Measurements from ENCODE around the gene RSBN1.
"Not testable (repeated sequence)": the region's sequence is repeated elsewhere in the genome, so short reads cannot be mapped to it uniquely, and the experiment has no call there.

The RSBN1 gene

GRCh38 chr1:113811888-113812660, at the start of gene RSBN1:
Gene RSBN1, minus strand, starts transcription at chr1:113812476. Its CDS starts 64 bp downstream, at chr1:113812412.
- DNase-seq (ENCODE audit: low spot score): peak; percentile 99

GRCh38 chr1:113861641-113862040, 49.4 kb upstream of the RSBN1 start:
- no peak for DNase-seq (ENCODE audit: low spot score)

GRCh38 chr1:113860891-113861290, 48.6 kb upstream of the RSBN1 start:
- no peak for DNase-seq (ENCODE audit: low spot score)

GRCh38 chr1:113859478-113860175, 47.4 kb upstream of the RSBN1 start:
- peak; percentile 88 for DNase-seq (ENCODE audit: low spot score)

DNA sequence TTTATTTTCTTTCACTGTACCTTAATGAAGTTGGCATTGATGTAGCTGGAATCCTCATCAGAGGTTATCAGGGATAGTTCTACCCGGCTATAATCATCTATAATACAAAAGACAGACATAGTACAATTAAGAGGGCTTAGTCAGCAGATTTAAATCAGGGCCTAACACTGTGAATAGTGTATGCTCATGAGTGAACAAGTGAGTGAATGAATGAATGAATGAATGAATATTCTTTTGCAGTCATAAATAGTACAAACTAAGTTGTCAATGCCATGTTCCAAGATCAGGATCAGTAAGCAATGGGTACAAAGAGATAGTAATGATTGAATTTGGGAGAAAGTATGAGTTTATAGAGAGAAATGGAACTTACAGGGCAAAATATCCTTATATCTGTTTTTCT, 46.7 kb upstream of the RSBN1 start:
- DNase-seq (ENCODE audit: low spot score): no peak

DNA sequence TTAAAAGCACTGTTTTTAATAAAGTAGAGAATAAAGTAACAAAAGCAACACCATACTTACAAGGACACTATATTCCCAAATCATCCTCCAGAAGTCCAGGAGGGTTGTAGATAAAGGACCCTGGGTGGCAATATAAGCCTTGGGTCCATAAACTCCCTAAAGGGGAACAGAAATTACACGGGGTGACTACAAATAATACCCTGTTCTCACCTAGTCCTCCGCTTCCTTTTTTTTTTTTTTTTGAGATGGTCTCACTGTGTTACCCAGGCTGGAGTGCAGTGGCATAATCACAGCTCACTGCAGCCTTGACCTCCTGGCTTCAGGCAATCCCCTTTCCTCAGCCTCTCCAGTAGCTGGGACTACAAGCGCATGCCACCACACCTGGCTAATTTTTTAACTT, 46.1 kb upstream of the RSBN1 start:
- peak; percentile 44 for DNase-seq (ENCODE audit: low spot score)

GRCh38 chr1:113857776-113858175, 45.5 kb upstream of the RSBN1 start:
- DNase-seq (ENCODE audit: low spot score): no peak

DNA sequence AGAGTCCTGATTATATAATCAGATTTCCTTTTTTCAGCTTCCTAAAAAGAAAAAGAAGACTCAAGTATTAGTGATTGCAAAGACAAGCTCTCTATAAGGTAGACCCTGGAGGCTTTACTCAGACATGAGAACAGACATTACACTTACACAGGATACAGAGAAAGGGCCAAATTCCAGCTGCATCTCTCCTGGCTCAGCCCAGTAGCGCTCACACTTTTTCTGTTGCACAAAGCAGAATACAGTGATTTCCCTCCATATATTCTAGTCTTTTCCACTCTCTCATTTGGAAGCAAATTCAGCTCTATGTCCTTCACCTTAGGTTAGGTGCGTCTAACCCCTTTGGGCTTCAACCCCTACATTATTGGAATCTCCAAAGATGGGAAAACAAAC, 44.1 kb upstream of the RSBN1 start:
- DNase-seq (ENCODE audit: low spot score): no peak

- DNase-seq (ENCODE audit: low spot score): no peak
Measured at GRCh38 chr1:113855630-113856400, 43.5 kb upstream of the RSBN1 start.

- DNase-seq (ENCODE audit: low spot score): no peak
Measured at GRCh38 chr1:113854234-113854633, 42.0 kb upstream of the RSBN1 start.

- DNase-seq (ENCODE audit: low spot score): not testable (repeated sequence)
Measured at GRCh38 chr1:113852694-113853093, 40.4 kb upstream of the RSBN1 start.

DNA sequence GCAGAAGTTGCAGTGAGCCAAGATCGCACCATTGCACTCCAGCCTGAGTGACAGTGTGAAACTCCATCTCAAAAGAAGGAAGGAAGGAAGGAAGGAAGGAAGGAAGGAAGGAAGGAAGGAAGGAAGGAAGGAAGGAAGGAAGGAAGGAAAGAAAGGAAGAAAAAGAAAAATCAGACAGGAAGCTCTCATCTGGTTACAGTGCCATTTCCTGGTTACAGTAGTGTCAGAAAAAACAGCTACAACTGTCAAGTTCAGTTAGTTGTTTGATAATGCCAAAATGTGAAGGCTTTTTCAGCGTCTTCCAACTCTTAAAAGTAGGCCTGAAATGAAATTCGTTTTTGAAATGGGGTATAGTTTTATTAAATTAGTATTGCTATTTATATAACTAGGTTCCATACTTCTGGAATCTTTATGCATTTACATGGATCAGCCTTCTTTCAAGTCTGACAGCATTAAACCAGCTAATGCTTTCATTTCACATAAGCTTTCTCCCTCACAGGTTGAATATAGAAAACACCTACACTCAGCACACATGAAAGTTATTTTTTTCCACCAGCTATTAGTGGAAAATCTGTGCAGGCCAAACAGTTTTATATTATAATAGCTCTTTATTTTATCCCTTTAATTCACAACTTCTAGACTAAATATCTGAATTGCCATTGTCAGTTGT, 38.0 kb upstream of the RSBN1 start:
- DNase-seq (ENCODE audit: low spot score): no peak

- no peak for DNase-seq (ENCODE audit: low spot score)
Measured at GRCh38 chr1:113849072-113849471, 36.8 kb upstream of the RSBN1 start.

- DNase-seq (ENCODE audit: low spot score): no peak
Measured at GRCh38 chr1:113846391-113847035, 34.2 kb upstream of the RSBN1 start.

DNA sequence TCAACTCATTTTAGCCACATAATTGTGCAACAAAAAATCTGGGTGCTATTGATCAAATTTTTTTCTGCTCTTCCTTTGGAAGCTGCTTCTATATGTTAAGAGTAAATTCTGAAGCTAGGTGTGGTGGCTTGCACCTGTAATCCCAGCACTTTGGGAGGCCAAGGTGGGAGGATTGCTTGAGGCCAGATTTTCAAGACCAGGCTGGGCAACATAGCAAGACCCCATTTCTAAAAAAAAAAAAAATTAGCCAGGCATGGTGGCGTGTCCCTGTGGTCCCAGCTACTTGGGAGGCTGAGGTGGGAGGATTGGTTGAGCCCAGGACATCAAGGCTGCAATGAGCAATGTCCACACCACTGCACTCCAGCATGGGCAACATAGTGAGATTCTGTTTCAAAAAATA, 24.3 kb upstream of the RSBN1 start:
- no peak for DNase-seq (ENCODE audit: low spot score)

GRCh38 chr1:113835686-113836290, 23.5 kb upstream of the RSBN1 start:
- peak; percentile 79 for DNase-seq (ENCODE audit: low spot score)

DNA sequence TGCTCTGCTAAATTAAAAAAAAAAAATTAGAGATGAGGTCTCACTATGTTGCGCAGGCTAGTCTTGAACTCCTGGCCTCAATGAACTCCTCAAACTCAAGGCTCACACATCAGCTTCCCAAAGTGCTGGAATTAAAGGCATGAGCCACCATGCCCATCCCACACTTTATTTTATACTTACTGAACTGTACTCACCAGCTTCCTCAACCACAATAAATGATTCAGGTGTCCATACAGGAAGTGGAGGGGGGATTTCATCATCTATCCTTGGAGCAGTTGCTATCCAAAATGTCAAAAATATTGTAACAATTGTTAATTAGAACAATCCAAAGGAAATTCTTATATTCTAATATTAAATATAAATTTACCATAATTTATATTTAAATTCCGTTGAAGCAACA, 22.4 kb upstream of the RSBN1 start:
- DNase-seq (ENCODE audit: low spot score): no peak

DNA sequence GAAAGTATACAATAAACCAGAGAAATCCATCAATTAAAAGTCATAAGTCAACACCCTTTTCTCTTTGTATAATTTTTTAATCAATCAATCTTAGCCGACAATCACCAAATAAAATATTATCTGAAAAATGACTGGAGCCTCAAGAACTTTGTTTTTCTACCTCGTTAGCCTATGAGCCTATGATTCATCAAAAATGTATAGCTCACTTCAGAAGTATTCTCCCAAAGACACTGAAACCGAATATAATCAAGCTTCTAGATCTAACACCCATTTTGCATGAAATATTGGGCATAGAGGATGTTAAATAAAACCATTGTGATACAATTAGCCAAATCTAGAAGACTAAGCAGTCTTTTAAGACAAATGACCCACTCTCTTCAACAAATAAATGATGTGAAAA, 17.8 kb upstream of the RSBN1 start:
- DNase-seq (ENCODE audit: low spot score): no peak

- no peak for DNase-seq (ENCODE audit: low spot score)
Measured at GRCh38 chr1:113821916-113822315, 9.6 kb upstream of the RSBN1 start.

DNA sequence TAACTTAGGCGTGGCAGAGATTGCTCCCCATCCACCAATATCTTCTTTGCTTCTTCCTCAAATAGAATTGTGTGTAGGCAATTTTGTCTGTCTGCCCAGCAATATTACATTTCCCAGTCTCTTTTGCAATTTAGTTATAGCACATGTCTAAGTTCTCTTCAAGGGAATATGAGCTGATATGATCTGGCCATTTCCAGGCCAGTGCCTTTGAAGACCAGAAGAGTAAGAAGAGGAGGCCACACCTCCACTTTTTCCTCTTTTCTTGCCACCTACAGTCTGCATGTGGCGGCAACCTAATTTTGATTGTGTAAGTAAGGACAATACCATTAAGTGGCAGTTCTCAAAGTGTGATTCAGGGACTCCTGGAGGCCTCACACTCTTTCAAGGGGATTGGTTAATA, 6.3 kb upstream of the RSBN1 start:
- no peak for DNase-seq (ENCODE audit: low spot score)

DNA sequence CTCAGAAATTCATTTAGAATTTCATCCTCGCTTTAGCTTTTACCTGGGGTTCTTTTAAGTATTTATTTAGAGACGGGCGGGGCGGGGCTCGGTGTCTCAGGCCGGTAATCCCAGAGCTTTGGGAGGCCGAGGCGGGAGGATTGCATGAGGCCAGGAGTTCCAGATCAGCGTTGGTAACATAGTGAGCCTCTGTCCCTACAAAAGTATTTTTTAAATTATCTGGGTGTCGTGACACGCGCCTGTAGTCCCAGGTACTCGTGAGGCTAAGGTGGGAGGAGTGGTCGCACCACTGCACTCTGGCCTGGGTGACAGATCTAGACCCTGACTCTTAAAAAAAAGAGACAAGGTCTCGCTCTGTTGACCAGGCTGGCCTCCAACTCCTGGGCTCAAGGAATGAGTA, 942 bp upstream of the RSBN1 start:
- DNase-seq (ENCODE audit: low spot score): no peak
